Keratinocyte (primary cell): ENCODE results near the gene RNF14.

Experiments used
- CTCF ChIP-seq, 3 experiments: IDR thresholded peaks in 1 of 3; conservative IDR thresholded peaks in 1 of 3; optimal IDR thresholded peaks in 1 of 3; 2 replicates in 2 of 3; 3 replicates in 1 of 3; pipeline versions ENCODE3 to v1.5.1; 2011; ENCODE audit warnings: low read length in 3 of 3, mild to moderate bottlenecking in 3 of 3, moderate library complexity in 2 of 3, control low read depth in 1 of 3, inconsistent platforms in 1 of 3; ENCODE audit not compliant: insufficient read depth in 2 of 3; ENCODE audit errors: extremely low read depth in 1 of 3
- EZH2 ChIP-seq: IDR thresholded peaks from one replicate; pipeline ENCODE4 v1.6.1; 2012; ENCODE audit warnings: inconsistent platforms, mild to moderate bottlenecking, low read length, moderate library complexity

GRCh38 chr5:141989720-141990119 is 20.8 kb downstream of the RNF14 start:
- no peak for TF ChIP-seq CTCF (optimal IDR thresholded peaks at IDR 0.05 in 1 of 3, IDR thresholded peaks at IDR 0.05 in 1 of 3, conservative IDR thresholded peaks at IDR 0.05 in 1 of 3; ENCODE audit: extremely low read depth in 1 of 3, insufficient read depth in 2 of 3, low read length in 3 of 3)
- TF ChIP-seq EZH2: no peak
